HG02943 (cell line): ENCODE data around the gene CAPRIN2.

Source experiments
- ATAC-seq: cut with Tn5 transposase; IDR thresholded peaks from one replicate; pipeline ENCODE4 v1.9.1; 2021; ENCODE audit warnings: mild to moderate bottlenecking, low read depth, moderate library complexity; ENCODE audit not compliant: unreplicated experiment

Gene CAPRIN2, protein sequence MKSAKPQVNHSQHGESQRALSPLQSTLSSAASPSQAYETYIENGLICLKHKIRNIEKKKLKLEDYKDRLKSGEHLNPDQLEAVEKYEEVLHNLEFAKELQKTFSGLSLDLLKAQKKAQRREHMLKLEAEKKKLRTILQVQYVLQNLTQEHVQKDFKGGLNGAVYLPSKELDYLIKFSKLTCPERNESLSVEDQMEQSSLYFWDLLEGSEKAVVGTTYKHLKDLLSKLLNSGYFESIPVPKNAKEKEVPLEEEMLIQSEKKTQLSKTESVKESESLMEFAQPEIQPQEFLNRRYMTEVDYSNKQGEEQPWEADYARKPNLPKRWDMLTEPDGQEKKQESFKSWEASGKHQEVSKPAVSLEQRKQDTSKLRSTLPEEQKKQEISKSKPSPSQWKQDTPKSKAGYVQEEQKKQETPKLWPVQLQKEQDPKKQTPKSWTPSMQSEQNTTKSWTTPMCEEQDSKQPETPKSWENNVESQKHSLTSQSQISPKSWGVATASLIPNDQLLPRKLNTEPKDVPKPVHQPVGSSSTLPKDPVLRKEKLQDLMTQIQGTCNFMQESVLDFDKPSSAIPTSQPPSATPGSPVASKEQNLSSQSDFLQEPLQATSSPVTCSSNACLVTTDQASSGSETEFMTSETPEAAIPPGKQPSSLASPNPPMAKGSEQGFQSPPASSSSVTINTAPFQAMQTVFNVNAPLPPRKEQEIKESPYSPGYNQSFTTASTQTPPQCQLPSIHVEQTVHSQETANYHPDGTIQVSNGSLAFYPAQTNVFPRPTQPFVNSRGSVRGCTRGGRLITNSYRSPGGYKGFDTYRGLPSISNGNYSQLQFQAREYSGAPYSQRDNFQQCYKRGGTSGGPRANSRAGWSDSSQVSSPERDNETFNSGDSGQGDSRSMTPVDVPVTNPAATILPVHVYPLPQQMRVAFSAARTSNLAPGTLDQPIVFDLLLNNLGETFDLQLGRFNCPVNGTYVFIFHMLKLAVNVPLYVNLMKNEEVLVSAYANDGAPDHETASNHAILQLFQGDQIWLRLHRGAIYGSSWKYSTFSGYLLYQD

GRCh38 chr12:30754750-30755394 is at the start of gene CAPRIN2:
Gene CAPRIN2 (minus strand): TSS chr12:30754951. CDS start chr12:30753520, 1,431 bp downstream.
- peak; percentile 94 for ATAC-seq

GRCh38 chr12:30797689-30798088 is 42.9 kb upstream of the CAPRIN2 start:
- ATAC-seq, result no peak

DNA sequence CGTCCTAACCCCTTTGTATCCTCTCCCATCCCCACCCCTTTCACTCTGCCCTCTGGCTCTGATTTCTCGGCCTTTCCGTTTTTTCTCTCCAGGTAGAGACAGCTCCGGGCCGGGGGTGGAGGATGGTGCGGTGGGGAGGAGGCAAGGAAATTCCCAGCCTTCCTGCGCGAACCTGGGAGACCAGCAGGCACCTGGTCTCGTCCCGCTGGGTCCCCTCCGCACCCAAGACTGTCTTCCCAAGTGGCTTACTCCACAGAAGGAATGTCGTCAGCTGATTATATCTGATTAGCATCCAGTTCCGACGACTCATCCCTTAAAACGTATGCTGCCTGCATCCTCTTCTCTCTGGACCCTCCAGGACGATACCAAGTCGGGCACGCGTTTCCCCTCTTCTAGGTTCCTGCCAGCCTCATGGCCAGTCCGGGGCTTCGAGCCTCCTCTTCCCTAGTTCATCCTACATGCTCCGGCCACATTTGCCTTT is 42.2 kb upstream of the CAPRIN2 start:
- no peak for ATAC-seq

DNA sequence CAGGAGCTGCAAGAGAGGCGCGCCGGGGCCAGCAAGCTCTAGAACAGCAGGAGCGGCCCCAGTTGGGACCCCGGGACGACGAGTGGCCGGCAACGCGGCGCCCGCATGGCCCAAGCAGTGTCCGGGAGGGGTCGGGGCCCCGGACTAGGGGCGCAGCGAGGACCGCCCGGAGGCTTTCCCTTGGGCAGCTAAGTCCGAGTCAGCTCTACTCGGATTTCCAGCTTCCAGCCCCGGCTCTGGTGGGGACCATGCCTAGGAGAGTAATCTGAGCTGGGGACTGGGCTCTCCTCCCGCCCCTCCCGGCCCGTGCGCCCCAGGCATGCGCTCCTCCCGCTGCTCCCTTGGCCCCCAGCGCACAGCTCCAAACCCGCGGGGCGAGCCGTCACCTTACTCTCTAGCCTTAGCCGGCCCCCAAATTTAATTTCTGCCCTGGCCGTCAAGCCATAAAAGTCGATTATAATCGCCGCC is 41.6 kb upstream of the CAPRIN2 start:
- no peak for ATAC-seq

- peak; percentile 83 for ATAC-seq
Measured at GRCh38 chr12:30795410-30796312, 40.9 kb upstream of the CAPRIN2 start.

GRCh38 chr12:30794591-30795409 is 40.0 kb upstream of the CAPRIN2 start:
- no peak for ATAC-seq

DNA sequence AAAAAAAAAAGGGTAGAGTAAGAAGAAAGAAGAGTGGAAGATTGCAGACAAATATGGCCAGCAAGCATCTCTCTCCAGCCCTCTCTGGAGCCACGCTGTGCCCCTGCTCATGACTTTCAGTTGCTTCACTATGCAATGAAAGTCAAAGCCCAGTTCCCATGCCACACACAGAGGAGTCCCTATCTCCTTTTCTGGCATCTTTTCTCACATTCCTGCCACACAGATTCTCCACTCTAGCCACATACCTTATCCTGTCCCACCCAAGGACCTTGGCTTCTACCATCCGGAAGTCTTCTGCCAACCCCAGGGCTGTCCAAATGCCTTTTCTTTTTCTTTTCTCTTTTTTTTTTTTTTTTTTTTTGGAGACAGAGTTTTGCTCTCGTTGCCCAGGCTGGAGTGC is 39.3 kb upstream of the CAPRIN2 start:
- ATAC-seq, result no peak

DNA sequence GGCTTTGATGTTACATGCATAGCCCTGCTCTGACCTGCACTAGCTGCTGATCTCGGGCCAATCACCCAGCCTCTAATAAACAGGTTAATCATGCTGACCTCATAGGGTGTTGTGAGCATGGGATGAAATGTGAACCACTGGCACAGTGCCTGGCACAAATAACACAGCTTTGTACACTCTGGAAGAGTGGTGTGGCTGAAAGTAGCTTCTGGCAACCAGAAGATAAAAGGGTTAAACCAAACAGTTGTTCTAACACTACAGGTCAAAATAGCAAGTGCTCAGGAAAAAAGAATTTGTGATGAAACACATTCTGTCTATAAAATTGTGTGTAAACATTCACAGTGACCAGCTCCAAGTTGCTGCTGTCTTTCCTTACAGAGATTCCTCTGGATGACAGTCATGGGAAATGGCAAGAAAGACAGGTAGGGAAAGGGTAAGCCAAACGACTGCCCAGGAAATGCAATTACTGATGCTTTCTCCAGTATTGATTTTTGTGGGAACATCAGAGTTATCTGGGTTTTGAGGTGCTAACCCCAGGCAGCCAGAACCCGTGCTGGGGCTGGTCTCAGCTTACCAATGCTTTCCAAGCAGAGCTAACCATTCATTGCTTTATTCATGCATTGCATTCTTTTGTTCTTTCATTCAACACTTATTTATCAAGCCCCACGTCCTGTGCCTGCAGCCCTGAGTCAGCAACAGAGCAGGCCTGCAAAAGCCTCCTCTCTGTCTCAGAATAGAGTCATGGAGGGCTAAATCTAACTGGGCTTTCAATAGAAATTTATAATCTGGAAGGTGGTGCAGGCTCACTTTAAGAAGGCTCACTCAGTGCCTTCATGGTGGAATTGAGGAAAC is 38.1 kb upstream of the CAPRIN2 start:
- ATAC-seq, result no peak

DNA sequence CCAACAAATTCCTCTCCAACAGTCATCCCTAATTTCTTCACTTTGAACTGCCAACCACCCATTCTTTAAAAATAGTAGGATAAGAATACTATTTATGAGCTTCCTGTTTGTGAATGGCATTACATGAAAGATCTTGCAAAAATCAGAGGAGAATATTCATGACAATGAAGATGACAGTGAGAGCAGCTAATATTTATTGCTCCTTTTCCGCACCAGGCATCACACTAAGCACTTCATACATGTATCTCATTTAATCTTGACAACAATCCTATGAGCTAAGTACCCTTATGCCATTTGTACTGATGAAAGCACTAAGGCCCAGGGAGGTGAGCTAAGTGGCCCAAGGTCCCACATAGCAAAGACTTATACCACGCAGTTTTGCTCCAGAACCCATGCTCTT is 37.3 kb upstream of the CAPRIN2 start:
- no peak for ATAC-seq

- no peak for ATAC-seq
Measured at GRCh38 chr12:30788754-30789153, 34.0 kb upstream of the CAPRIN2 start.

DNA sequence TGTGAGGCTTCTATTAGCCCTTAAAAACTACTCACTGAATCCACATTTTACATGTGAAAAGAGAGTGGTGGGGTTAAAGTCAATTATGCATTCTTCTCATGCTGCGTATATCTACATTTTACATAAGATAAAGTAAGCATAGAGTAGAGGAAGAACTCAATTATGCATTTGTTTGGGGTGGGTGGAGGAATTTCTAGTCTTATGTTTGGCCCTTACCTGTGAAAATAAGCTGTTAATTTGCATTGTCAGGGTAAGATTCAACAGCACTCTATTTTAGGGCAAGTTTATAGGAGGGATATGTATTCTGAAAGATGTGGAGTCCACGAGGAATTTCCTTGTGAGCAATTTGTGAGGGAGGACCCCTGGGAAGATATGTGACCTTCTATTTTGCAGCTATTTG is 30.9 kb upstream of the CAPRIN2 start:
- ATAC-seq, result no peak

- ATAC-seq, result no peak
Measured at GRCh38 chr12:30784508-30784907, 29.8 kb upstream of the CAPRIN2 start.

DNA sequence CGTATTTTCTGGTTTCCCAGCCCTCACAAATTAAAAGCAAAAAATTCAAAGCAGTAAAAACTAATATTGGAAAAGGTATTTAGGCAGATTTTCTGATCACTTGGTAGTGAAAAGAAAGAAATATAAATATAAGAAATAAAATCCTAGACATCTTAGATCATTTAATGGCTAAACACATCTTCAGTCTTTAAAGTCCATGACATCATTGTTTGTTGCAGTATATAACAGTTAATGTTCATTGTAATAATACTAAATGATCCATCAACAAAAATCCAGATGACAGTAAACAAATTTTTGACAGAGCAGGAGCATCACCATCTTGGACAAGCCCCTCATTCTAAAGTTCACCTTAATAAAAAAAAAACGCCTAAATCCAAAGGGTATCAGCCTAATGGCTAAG is 29.2 kb upstream of the CAPRIN2 start:
- no peak for ATAC-seq

GRCh38 chr12:30782316-30783173 is 27.8 kb upstream of the CAPRIN2 start:
- no peak for ATAC-seq

- no peak for ATAC-seq
Measured at GRCh38 chr12:30779578-30779977, 24.8 kb upstream of the CAPRIN2 start.

- ATAC-seq, result no peak
Measured at GRCh38 chr12:30779178-30779577, 24.4 kb upstream of the CAPRIN2 start.

DNA sequence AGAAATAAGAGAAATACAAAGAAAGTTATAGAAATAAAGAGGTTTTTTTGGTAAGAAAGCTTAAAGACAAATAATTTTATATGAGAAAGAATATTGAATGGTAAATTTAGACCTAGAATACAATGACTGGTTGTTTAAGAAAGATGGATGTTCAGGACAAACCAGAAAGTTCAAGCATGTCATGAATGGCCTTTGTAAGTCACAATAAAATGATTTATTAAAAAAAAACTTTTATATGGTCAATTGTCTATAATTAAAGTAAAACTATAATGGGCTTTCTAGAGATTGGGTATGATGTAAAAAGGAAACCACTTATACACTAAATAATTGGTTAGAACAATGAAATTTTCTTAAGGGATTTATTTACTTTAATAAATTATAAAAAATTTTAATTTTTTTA is 19.8 kb upstream of the CAPRIN2 start:
- ATAC-seq, result no peak
